ENCODE data around the gene MYL12B.
"Not testable (repeated sequence)": the region's sequence is repeated elsewhere in the genome, so short reads cannot be mapped to it uniquely, and the experiment has no call there.

The MYL12B gene

DNA sequence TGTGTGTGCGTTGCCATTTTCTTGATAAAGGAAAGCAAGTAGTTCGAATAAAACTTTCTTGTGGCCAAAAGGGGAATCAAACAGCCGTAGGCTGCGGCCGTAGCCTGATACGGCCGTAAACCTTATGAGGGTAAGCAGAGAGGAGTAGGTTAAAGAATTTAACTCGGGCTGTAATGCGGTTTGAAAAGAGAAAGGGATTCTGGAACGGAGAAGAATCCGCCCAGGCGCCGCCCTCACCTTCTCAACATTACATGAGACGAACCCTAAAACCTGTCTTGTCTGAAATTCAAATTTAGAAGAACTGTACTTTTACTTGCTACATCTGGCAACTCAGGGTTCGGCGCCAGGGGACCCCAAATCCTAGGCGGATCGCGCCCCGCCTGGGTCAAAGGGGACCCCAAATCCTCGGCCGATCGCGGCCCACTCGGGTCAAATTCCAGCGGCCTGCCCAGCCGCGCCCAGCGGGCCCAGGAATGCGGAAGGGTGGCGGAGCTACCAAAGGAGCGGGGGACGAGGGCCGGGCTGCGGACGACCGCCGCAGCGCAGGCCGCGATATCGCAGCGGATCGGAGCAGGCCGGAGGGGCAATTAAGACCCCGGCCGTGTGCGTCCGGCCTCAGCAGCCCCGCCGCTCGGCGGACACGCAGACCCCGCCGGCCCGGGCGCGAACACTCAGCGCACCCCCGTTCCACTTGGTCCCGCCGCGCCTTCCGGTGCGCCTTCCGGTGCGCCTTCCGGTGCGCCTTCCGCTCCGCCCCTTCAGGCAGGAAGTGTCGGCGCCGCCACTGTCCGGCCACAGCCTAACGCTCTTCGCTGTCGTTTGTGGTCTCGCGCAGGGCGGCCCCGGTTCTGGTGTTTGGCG, at the start of gene MYL12B:
Gene MYL12B (plus strand): TSS at position 761 of the 861 bp plus-strand sequence. CDS start 10,766 bp downstream, outside the sequence.
- peak; percentile 13 for DNase-seq

DNA sequence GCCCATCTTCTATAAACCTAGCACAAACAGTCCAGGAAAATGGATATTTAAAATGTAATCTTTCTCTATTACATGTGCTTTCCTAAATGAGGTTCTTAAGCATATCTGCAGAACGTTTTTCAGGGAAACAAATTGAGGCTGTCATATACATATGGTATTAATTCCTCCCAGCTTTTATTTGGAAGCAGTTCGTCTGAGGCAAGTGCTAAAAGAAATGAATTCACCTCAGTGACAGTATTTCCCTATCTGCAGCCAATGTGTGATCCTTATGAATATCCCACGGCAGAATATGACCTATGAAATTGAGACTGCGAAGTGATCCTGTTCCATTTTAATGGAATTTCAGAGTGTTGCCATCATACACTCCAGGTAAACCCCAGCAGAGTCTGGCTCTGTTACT, 49.3 kb upstream of the MYL12B start:
- DNase-seq: no peak

DNA sequence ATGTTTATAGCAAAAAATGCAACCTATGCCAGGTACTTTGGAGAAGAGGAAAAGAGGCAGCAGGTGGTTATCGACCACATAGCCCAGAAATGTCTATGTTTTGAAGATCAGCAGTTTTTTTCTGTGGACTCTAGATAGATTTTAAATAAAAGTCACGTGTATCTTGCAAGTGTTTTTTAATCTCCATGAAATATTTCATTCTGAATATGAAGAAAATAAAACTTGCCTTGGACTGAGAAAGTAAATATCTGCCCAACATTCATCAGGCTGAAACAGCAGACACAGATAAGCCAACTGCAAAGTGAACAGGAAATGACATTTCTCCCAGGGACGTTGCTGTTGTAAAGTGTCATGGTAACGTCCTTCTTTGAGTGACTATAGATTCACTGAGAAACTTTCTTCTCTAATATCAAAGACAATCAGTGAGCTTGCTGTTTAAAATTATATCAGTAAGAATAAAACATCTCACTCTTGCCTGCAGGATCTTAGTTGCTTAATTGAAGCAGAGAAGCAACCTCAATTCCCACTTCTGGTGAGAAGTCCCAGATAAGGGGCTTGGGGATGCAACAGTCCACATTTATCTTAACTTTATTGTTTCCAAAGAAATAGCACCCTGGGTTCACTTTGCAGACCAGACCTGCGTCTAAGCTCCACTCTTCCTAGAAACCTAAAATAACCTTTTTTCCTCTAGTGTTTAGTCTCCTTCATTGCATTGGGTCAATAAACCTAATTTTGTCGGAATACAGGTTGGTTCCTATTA, 48.5 kb upstream of the MYL12B start:
- no peak for DNase-seq

DNA sequence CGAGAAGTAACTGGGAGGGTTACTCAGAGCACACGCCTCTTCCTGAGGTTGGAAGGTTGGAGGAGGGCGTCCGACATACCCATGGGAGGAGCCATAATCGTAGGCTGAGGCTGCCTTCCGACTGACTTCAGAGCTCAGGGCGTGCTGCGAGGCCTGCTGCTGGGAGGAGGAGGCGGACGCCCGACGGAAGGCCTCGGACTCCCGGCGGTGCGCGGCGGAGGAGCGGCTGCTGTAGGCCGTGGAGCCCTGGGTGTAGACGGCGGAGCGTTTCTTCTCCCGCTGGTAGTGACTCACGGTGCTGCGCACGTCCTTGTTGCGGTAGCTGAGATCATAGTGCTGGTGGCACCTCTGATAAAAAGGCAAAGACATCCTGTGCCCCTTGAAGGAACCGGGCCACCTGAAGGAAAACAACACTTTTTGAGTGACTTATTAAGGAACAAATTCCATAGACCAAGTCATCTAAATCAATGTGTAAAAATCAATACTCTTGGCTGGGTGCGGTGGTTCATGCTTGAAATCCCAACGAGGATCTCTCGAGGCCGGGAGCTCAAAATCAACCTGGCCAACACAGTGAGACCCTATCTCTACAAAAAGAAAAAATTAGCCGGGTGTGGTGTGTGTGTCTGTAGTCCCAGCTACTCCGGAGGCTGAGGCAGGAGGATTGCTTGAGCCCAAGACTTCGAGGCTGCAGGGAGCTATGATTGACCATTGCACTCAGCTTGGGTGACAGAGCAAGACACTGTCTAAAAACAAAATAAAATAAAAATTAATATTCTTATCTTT, 46.9 kb upstream of the MYL12B start:
- no peak for DNase-seq

DNA sequence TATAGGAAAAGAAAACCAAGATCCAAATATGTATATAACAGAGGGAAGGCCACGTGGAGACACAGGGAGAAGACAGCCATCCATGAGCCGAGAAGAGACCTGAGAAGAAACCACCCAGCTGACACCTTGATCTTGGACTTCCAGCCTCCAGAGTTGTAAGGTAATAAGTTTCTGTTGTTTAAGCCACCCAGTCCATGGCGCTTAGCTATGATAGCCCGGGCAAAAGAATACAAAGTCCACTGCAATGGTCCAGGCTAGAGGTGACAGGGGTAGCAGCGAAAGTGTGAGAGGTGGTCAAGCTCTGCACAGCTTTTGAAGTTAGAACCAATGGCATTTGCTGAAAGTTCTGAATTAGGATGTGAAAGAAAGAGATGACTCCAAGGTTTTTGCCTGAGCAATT, 44.9 kb upstream of the MYL12B start:
- DNase-seq: no peak

DNA sequence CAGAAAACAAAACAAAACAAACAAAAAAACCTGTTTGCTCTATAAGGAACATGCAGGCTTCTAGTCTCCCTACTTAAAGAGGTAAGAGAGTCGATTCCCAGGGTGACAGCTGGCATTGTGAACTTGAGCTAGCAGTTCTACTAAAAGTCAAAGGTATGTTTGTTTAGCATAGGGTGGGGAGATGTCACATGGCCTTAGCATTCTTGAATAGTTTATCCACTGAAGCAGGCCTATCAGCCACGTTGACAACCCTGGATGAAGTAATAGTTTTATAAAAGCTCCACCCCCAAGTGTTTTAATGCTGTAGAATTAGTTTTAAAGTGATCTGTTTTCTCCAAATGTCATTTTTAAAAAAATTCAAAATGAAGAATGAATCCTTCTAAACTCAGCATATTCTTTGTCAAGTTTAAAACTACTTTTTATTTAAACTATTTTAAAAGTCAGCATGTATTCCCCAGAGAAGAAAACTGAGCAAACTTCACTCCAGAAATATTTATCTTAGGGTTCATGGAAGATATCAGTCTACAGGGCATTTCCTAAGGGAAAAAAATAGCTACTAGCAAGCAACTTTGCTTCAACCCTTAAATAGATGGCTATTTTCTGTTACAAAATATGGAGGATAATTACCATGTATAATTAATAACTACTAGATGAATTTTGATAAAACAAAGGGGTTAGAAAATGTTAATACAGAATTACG, 43.8 kb upstream of the MYL12B start:
- no peak for DNase-seq

DNA sequence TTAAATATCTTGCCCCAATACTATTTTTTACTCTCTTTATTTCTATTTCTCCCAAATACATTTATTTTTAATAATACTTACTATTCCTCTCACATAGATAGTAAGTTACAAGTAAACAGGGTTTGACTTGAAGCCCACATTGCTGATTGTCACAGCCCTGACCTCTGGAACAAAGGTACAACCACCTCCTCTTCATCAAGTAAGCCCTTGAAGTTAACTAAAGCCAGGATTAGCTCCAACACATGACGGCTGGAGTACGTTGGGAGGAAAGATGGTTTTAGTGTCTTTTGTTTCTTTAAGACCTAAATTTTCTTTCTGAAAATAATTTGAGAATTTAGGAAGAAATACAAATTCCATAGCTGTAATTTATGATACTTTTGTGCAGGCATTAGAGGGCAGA, 43.1 kb upstream of the MYL12B start:
- DNase-seq: no peak

DNA sequence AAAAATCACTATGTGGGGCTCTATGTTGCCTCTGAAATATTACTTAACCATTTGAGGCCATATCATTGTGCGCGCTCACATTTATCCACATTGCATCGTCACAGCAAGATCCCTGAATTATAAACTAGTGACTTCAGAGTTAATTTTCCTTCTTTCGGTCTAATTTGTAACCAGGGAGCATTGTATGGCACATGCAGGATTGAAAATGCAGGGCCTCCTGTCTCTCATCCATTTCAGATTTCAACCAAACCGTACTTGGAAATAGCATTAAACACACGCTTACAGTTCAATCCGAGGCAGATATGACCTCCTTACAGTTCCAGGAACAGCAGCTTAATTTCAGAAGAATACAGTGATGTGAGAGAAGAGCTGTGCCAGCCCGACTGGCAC, 42.7 kb upstream of the MYL12B start:
- no peak for DNase-seq

DNA sequence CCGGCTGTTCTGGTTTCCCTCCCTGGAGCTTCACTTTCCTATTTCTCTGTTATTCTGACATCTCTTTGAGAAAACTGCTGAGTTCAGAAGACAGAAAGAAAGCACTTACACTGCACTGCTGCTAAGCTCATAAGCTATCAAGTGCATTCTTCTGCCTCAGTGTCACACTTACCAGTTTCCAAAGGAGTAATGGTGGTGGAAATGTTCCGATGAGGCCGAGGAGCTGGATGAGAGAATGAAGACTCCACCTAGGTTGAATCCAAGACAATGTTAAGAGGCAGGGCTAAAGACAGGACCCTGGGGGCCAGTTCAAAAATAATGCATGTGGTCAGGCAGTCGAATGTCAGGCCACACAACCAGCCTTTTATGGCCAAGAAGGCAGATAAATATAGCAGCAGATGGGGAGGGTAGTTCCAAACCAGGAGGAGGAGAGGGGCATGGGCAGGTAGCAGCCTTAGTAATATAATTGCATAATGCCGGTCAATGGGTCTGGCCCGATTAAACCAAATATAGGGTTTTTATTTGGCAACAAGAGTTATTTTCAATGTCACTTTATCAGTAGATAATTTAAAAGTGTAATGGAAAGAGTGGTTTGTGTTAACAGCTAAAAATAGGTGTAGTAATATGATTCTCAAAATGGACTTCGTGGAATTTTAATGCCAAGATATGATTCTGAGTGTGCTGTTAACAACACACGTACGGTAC, 42.1 kb upstream of the MYL12B start, which contains the start of gene MYOM1:
Gene MYOM1 (minus strand): TSS at position 338 of the 705 bp plus-strand sequence. CDS start 4,745 bp downstream, outside the sequence.
- DNase-seq: no peak

DNA sequence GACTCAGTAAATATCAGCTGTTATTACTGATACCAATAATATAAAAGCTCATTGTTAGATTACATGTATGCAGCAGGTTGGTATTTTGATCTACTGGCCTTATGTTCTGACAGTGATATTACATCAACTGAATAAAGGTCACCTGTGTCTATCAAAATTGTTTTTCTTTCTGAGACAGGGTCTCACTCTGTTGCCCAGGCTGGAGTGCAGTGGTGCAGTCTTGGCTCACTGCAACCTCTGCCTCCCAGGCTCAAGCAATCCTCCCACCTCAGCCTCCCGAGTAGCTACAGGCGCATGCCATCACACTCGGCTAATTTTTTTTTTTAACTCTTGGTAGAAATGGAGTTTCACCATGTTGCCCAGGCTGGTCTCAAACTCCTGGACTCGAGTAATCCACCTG, 41.1 kb upstream of the MYL12B start:
- not testable (repeated sequence) for DNase-seq

DNA sequence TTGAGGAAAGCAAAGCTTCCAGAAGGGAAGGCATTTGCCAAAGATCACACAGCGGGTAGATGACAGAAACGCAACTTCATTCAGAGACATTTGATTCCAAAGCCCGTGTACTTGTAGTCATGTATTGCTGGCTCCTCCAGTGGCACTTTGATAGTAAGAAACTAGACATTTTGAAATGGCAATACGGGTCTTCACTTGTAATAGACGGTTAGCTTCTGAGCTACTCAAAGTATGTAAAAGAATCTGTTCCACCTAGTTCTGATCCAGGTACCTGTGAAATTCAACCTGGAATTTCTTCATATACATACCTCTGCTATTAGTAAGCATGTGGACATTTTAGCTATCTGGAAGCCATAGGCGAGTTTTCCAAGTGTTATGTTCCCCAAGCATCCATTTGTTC, 40.4 kb upstream of the MYL12B start:
- DNase-seq: no peak

DNA sequence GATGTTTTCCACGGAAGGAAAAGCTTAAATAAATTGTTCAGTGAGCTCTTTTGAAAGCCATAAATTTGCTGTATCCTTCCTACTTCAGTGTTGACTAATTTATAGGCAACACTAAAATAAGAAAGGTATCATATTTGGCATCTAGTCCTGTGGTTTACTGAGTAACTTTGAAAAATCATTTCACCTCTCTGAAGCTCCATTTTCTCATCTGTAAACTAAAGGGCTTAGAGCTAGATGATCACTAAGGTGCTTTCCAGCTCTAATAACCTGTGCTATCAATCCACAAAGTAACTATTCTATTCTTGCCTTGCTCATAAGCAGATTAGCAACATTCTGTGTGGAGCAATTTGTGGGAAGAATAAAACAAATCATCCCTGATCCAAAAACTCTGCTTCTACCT, 38.6 kb upstream of the MYL12B start:
- no peak for DNase-seq

DNA sequence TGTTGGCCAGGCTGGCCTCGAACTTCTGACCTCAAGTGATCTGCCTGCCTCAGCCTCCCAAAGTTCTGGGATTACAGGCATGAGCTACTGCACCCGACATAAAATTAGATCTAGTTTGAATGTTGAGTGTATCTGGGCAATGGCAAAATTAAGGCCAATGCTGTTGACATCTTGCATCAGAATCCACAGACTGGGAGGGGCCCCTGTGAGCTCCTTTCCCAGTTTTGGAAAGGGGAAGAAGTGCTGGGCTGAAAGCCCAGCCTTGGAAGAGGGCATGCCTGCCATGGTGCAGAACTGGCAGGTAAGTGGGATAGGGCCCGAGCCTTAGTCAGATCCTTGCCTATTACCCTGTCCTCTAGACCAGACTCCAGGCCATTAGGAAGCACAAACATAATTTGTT, 37.7 kb upstream of the MYL12B start:
- DNase-seq: no peak

DNA sequence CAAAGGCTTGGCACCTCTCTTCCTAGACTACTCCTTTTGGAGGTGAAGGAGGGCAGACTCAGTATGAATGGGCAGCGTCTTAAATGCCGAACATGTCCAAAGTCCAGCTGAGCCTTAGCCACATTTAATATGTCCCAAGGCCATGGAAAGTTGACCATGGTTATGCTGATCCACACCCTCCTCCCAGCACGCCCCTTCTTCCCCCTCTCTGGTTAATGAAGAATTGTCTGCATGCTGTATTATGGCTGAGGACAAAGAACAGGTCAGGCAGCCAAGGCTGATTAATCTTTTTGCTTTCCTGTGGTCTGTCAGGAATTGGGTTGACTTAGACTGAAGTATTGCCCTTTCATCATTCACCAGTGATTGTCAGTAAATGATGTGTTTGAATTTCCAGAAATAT, 36.3 kb upstream of the MYL12B start:
- no peak for DNase-seq

DNA sequence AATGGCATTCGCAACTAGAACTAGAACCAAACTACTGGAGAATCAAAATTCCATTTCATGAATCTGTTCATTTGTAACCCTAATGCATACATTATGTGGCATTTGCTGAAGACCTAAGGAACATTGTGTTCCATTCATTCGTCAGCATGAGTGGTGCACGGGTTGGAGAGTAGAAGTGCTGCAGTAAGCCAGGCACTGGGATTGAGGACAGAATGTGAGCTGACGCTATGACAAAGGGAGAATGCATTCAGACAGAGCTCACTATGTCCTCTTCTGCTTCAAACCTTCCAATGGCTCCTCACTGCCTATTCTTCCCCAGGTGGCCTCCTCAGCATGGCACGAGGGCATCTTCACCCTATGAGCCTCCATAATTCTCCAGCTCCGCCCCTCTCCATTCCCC, 35.9 kb upstream of the MYL12B start:
- no peak for DNase-seq

DNA sequence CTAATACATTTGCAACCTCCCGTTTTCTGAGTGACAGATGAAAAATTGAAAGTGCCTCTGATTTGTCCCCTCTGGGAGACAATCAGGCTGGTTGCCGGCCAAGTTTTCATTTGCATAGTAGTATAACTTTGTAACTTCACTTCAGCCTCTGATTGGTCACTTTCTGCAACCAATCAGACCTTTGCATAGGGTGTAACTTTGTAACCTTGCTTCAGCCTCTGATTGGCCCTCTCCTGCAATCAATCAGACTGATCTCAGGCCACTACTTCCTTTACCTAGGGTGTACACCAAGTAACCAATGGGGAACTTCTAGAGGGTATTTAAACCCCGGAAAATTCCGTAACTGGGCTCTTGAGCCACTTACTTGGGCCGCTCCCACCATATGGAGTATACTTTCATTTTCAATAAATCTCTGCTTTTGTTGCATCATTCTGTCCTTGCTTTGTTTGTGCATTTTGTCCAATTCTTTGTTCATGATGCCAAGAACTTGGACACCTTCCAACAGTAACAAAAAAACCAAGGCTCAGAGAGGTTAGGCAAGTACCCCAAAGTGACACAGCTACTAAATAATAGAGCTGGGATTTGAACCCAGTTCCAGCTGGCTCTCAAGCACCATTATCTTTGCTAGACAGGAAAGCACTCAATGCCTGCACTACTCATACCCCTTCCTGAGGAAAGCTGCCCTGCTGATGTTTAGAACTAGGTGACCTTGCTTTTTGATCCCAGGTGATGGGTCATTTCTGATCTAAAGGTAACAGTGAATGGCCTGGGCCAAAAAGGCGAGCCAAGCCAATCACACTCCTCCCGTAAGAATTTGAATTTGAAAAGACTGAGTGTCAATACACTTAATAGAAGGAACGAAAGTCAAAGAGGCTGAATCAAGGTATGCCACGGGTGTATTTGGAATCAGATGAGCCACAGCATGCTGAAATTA, 31.3 kb upstream of the MYL12B start:
- no peak for DNase-seq

DNA sequence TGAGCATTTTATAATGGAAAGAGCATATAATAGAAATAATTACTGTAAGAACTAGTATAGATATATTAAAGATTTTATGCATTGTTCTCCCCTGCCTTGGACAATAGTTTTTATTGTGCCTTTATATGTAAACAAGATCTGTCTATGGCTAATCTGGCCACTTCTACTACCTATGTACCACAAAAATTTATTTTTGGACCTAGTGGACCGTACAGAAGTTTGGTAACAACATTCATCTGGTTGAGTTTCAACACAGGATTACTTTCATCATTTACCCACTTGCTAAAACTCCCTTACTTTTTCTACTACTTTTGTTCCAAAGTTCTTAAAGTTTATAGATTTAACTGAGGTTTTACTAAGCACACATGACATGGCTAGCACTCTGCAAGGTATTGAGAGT, 28.9 kb upstream of the MYL12B start:
- no peak for DNase-seq

DNA sequence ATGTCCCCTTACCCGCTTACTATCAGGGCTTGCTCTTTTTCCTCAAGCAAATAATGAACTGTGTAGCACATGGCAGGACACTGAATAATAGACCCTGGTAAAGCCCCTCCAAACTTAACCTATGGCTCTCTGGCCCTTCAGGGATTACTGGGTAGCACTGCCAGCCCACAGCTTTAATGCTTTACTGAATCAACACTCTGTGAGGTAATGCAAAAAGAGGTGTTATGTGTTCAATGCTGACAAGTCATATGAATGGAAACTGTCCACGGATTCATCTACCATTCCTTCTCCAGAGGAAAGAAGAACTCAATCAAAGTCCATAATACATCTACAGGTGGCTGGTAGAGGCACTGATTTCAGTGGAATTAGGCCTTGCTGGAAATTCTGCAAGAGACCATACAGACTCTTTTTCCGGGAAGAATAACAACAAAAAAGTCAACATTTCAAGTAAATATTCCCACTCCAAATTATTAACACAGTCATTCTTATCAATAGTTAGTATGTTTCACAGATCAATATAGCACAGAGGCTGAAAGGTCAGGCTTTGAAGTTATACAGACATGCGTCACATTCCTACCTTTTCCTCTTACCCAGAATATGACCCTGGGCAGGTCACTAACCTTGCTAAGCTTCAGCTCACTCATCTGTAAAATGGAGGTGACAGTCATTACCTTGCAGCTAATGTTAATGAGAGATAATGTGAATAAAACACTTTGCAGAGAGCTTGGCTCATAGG, 28.3 kb upstream of the MYL12B start:
- no peak for DNase-seq

DNA sequence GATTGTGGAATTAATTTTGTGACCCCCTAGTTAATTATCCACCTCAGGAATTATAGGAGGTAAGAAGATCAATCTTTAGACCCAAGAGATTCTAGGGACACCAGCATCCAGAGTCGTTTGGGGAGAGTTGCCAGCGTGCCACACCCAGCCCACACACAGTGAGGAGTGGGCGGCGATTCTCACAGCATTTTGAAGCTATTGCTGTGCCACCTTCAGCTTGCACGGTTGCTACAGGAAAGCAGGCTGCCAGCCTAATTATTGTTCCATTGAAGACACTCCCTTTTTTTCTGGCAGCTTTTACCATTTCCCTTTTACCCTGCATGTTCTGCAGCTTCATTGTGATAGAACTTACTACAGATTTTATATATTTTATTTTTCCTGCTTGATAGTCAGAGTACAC, 27.5 kb upstream of the MYL12B start:
- DNase-seq: no peak

DNA sequence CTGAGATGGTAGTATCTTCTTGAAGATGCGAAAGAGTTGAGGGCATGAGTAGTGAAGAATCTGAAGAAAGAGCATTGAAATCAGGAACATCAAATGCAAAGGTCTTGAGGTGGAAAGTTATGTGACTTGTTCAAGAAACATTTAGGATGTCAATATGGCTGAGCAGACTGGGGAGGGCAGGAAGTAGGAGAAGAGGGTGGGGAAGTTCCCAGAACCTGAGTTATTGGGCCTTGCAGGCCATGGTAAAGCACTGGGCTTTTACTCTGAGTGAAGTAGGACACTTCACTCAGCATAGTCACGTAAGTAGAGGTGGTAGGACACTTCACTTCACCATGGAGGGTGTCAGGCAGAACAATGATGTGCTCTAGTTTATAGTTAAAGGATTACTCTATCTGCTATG, 26.1 kb upstream of the MYL12B start:
- DNase-seq: no peak
